Right ventricle myocardium inferior (tissue), 1 donor: Measurements from ENCODE around the gene CDCP2. TPM values are rescaled to one million over a fixed set of nuclear protein-coding genes. Genes with fewer than 3 reads are reported as not detected.
"Not testable (repeated sequence)": the region's sequence is repeated elsewhere in the genome, so short reads cannot be mapped to it uniquely, and the experiment has no call there.

Source experiments
- ATAC-seq: fragments of 200-7000 bp; cut with Tn5 transposase; one replicate; pipeline ENCODE4 v1.9.1; 2020; ENCODE audit warnings: mild to moderate bottlenecking, moderate library complexity
- DNase-seq: peaks from one replicate; pipeline ENCODE4 v3.0.0; 2021; ENCODE audit errors: missing footprints
- intact Hi-C: fragments of 100-400 bp; cut with DNase I; formaldehyde crosslinking; loops from one replicate; pipeline ENCODE4 v1.11.0; 2022
- total RNA-seq: library from RNA; stranded (reverse); fragmentation: NEBNext Ultra II Directional; extraction: Animal tissue kit (Norgen Biotek cat#: 25700); gene quantifications from one replicate; pipeline ENCODE4 v1.2.1, GENCODE V29; 2021
- donor health status: DM: no; HTN: yes; CAD: no; lungs with severe emphysema.

The CDCP2 gene
- total RNA-seq, 1 donor from 2014 or later: not detected

- intact Hi-C loops: no loop called here
- ATAC-seq (no peak), DNase-seq (no peak)
These were observed 18.2 kb upstream of the CDCP2 start for GRCh38 chr1:54171016-54171415.

GRCh38 chr1:54169068-54169467 lies 16.3 kb upstream of the CDCP2 start:
- no peak for DNase-seq
- ATAC-seq: no peak
- intact Hi-C loops: no loop called here

- no peak for ATAC-seq
- intact Hi-C loops: no loop called here
- DNase-seq: peak; percentile 22
These were observed 15.6 kb upstream of the CDCP2 start for GRCh38 chr1:54168206-54168965.

- DNase-seq (peak; percentile 56), ATAC-seq (no peak)
- intact Hi-C loops: no loop called here
These were observed 14.8 kb upstream of the CDCP2 start for GRCh38 chr1:54167422-54168139.

GRCh38 chr1:54166357-54166756 lies 13.6 kb upstream of the CDCP2 start:
- ATAC-seq, intact Hi-C loops, DNase-seq: not testable (repeated sequence)

- peak; percentile 28 for DNase-seq
- no peak for ATAC-seq
- intact Hi-C loops: no loop called here
These were observed 12.3 kb upstream of the CDCP2 start for GRCh38 chr1:54165146-54165545.

GRCh38 chr1:54163573-54163972 lies 10.8 kb upstream of the CDCP2 start:
- intact Hi-C loops: no loop called here
- no peak for ATAC-seq
- no peak for DNase-seq

GRCh38 chr1:54163051-54163450 lies 10.3 kb upstream of the CDCP2 start:
- no peak for ATAC-seq
- intact Hi-C loops: no loop called here
- DNase-seq: peak; percentile 33

GRCh38 chr1:54161495-54162168 lies 8.8 kb upstream of the CDCP2 start:
- intact Hi-C loops: no loop called here
- ATAC-seq (no peak), DNase-seq (peak; percentile 18)

- intact Hi-C loops: no loop called here
- ATAC-seq (no peak), DNase-seq (peak; percentile 48)
These were observed 7.6 kb upstream of the CDCP2 start for GRCh38 chr1:54160351-54160750.

- no peak for ATAC-seq
- intact Hi-C loops: no loop called here
- DNase-seq: peak; percentile 31
These were observed 7.0 kb upstream of the CDCP2 start for GRCh38 chr1:54159733-54160316.

GRCh38 chr1:54158071-54158470 lies 5.3 kb upstream of the CDCP2 start:
- no peak for ATAC-seq
- intact Hi-C loops: no loop called here
- peak; percentile 57 for DNase-seq

- ATAC-seq: no peak
- DNase-seq: no peak
- intact Hi-C loops: no loop called here
These were observed 4.6 kb upstream of the CDCP2 start for GRCh38 chr1:54157401-54157800.

GRCh38 chr1:54156986-54157385 lies 4.2 kb upstream of the CDCP2 start:
- intact Hi-C loops: no loop called here
- ATAC-seq (no peak), DNase-seq (peak; percentile 48)

GRCh38 chr1:54156201-54156600 lies 3.4 kb upstream of the CDCP2 start:
- DNase-seq: no peak
- ATAC-seq: no peak
- intact Hi-C loops: no loop called here

GRCh38 chr1:54153535-54154439 lies 987 bp upstream of the CDCP2 start:
- ATAC-seq (peak; percentile 88), DNase-seq (peak; percentile 70)
- intact Hi-C loops: no loop called here

GRCh38 chr1:54151013-54151412 lies 1.8 kb downstream of the CDCP2 start:
- ATAC-seq (no peak), DNase-seq (peak; percentile 15)
- intact Hi-C loops: no loop called here

- ATAC-seq (no peak), DNase-seq (no peak)
- intact Hi-C loops: no loop called here
These were observed 3.1 kb downstream of the CDCP2 start for GRCh38 chr1:54149734-54150133.
